T-helper 1 cell treated with Interleukin-12 subunit alpha and Interleukin-12 subunit beta and Interleukin-4 antibody, amounts not matched to agents 30 μg/mL and 1 μg/mL, for 36 hours (primary cell): Measurements from ENCODE around the gene FANCF.
"Not testable (repeated sequence)": the region's sequence is repeated elsewhere in the genome, so short reads cannot be mapped to it uniquely, and the experiment has no call there.

ENCODE experiments used
- H3K27ac Mint-ChIP-seq: one replicate; pipeline ENCODE4 v1.8.0; 2021; ENCODE audit warnings: mild to moderate bottlenecking, mixed read lengths
- H3K27me3 Mint-ChIP-seq: one replicate; pipeline ENCODE4 v1.8.0; 2021; ENCODE audit warnings: low read depth, mixed read lengths
- H3K36me3 Mint-ChIP-seq: one replicate; pipeline ENCODE4 v1.8.0; 2021; ENCODE audit warnings: low read depth, mixed read lengths
- H3K4me1 Mint-ChIP-seq: one replicate; pipeline ENCODE4 v1.8.0; 2021; ENCODE audit warnings: low read depth, mixed read lengths
- H3K4me3 Mint-ChIP-seq: one replicate; pipeline ENCODE4 v1.8.0; 2021; ENCODE audit warnings: mild to moderate bottlenecking, moderate library complexity, mixed read lengths
- H3K9me3 Mint-ChIP-seq: one replicate; pipeline ENCODE4 v1.8.0; 2021; ENCODE audit warnings: mixed read lengths

The FANCF gene, protein sequence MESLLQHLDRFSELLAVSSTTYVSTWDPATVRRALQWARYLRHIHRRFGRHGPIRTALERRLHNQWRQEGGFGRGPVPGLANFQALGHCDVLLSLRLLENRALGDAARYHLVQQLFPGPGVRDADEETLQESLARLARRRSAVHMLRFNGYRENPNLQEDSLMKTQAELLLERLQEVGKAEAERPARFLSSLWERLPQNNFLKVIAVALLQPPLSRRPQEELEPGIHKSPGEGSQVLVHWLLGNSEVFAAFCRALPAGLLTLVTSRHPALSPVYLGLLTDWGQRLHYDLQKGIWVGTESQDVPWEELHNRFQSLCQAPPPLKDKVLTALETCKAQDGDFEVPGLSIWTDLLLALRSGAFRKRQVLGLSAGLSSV

DNA sequence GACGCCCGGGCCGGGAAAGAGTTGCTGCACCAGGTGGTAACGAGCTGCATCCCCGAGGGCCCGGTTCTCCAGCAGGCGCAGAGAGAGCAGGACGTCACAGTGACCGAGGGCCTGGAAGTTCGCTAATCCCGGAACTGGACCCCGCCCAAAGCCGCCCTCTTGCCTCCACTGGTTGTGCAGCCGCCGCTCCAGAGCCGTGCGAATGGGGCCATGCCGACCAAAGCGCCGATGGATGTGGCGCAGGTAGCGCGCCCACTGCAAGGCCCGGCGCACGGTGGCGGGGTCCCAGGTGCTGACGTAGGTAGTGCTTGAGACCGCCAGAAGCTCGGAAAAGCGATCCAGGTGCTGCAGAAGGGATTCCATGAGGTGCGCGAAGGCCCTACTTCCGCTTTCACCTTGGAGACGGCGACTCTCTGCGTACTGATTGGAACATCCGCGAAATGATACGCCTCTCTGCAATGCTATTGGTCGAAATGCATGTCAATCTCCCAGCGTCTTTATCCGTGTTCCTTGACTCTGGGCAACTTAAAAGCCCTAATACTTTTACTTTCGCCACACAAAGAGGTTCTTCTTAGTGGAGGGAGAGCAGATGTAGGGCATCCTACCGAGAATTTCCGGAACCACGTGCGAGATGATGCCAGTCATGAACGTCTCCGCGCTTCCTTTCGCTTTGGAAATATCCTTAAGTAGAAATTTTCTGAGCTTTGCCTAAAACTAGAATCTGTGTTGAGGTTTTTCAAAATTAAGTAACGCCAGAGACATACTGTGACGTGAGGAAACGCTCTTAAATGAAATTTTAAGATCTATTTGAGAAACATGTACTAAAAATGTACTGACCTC, at the start of gene FANCF:
TSS of gene FANCF (minus strand) at position 376 of the 840 bp plus-strand sequence. CDS start at position 363, 13 bp downstream.
- Mint-ChIP-seq H3K27ac (peak within 1 kb of the TSS; percentile 97), H3K36me3 (peaks cover 9% of the 10 kb centered on the region), H3K4me3 (peak within 1 kb of the TSS; percentile 98), H3K4me1 (peaks cover 22% of the 10 kb centered on the region), H3K9me3 (no peaks in the 10 kb centered on the region), H3K27me3 (no peaks in the 10 kb centered on the region)

DNA sequence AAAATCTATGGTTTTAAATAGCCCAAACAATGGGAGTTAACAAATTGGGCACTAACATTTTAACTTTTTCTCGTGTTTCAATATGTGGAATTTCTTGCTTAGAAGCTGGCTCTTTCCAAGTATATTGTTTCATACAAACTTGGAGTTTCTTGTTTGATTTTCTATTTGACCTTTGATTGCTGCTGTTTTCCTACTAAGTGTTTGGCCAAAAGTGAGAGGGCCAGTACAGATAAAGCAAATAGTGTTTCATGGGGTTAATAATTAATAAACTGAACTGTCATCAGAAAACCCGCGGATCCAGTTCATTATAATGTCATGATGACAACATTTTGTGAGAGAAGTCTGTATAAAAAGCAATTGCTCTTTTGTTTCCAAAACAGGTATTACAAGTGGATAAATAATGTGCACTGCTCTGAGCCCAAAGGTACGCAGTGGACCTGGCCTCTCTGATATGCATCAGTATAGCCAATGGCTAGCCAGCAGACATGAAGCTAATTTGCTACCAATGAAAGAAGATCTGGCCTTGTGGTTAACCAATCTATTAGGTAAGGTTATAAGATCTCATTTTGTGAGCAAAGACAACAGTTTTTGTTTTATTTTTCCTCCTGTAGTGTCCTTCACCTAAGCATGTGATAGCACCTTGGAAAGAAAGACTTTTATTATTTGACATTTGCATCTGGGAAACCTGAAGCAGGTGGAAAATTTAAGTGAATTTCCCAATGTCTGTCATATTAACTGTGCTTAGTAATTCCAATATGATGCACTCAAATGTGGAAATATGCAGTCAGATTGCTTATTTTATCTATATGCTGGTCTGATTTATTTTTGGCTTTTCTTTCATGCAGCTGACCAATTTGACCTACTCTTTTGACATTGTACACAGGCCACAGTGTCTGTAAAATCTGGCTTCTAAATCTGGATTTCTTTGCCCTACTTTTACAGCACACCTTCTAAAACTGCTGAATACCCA, 49.1 kb upstream of the FANCF start:
- Mint-ChIP-seq H3K36me3 (no peaks in the 10 kb centered on the region), H3K4me1 (no peaks in the 10 kb centered on the region), H3K9me3 (no peaks in the 10 kb centered on the region), H3K4me3 (no peak overlapping the region), H3K27ac (no peak overlapping the region), H3K27me3 (peaks cover 19% of the 10 kb centered on the region)

DNA sequence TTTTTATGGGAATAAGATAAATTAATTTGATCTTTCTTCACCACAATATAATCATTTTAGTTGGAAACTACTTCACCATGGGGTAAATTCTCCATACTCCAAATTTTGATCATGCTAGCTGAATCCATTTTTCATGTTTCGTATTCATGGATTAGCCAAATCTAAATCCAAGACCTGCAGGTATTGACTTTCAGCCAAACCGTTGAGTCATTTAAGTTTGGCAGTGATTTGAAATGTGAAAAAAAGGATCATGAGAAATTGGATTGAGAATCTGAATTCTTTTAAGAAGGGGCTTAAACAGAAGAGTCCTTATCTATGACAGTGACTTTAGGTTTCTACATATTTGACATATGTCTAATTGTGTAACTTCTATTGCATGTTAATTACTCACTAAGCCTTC, 46.1 kb upstream of the FANCF start:
- Mint-ChIP-seq H3K27ac (no peak overlapping the region), H3K27me3 (peaks cover 41% of the 10 kb centered on the region)

DNA sequence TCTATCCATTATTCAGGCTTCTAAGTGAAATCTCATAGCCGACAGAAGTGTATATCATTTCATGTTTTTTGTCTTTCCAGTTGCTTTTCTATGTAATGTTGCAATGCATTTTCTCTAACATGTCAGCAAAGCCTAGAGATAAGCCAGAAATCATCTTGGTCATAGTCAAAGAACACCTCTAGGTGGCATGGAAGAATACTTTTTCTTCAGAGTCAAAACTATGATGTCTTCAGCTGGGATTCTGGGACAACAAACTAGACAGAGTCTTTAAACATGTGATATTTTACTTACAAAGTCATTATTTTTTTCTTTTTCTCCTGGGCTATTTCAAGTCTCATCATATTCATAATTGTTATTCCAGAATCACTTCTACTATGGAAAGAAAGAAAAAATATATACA, 45.2 kb upstream of the FANCF start:
- Mint-ChIP-seq H3K4me3 (no peak overlapping the region), H3K27me3 (peaks cover 50% of the 10 kb centered on the region), H3K9me3 (no peaks in the 10 kb centered on the region), H3K36me3 (no peaks in the 10 kb centered on the region), H3K27ac (no peak overlapping the region), H3K4me1 (peaks cover 15% of the 10 kb centered on the region)

More for the DNA sequence above, 46.1 kb upstream of the FANCF start:
- Mint-ChIP-seq H3K4me1 (peaks cover 10% of the 10 kb centered on the region), H3K9me3 (no peaks in the 10 kb centered on the region), H3K4me3 (no peak overlapping the region), H3K36me3 (no peaks in the 10 kb centered on the region)

DNA sequence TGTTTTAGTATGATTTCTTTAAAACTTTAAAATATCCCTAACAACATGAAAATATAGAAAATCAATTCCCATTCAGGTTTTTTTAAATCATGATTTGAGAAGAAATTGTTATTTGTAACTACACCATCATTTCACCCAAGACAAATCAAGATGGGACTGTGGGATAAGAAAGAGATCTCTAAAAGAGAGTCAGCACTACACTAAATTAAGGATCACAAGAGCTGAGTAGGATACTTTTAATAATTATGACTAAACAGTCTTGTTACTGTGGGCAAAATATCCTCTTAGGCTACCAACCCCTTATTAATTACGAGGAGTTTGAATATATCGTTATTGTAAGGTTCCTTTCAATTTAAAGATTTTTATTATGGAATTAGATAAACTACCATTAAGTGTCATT, 43.7 kb upstream of the FANCF start:
- Mint-ChIP-seq H3K9me3 (no peaks in the 10 kb centered on the region), H3K36me3 (no peaks in the 10 kb centered on the region), H3K4me1 (peaks cover 17% of the 10 kb centered on the region), H3K4me3 (no peak overlapping the region), H3K27ac (no peak overlapping the region), H3K27me3 (peaks cover 61% of the 10 kb centered on the region)

DNA sequence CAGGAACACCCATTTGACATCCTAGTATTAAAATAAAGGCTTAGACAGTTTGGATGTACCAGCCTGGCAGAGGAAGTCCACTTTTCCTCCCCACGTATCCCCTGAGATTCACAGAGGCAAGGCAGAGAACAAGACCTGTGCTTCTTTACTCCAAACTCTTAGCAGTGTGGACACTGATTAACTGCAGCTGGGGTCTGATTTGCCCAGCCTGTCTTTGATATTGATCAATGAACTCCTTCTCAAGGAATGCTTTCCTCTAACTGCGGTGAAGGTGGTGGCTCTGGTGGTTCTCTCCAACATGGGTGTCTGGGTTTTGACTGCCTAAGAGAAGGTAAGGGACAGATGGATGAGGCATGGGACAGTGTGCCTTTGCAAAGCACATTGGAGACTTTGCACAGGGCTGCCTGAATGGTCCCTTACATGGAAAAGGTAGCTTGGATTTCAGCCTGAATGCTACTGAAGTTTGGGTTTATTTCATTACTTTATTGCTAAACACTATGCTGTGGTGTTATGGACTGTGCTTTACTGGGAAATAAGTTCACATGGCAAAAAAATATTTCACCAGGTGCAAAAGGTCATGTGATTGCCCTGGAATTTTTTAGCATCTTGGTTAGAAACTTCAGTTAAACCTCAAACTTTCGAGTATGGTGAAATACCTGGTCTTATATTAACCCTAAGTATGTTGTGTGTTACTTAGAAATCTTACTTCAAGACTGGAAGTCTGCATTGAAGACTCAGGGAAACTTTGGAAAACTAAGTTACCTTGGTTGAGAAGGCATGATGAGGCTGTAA, 42.6 kb upstream of the FANCF start:
- no peak overlapping the region for H3K27ac Mint-ChIP-seq
- peaks cover 62% of the 10 kb centered on the region for H3K27me3 Mint-ChIP-seq
- no peak overlapping the region for H3K4me3 Mint-ChIP-seq
- peaks cover 17% of the 10 kb centered on the region for H3K4me1 Mint-ChIP-seq
- no peaks in the 10 kb centered on the region for H3K9me3 Mint-ChIP-seq
- no peaks in the 10 kb centered on the region for H3K36me3 Mint-ChIP-seq

DNA sequence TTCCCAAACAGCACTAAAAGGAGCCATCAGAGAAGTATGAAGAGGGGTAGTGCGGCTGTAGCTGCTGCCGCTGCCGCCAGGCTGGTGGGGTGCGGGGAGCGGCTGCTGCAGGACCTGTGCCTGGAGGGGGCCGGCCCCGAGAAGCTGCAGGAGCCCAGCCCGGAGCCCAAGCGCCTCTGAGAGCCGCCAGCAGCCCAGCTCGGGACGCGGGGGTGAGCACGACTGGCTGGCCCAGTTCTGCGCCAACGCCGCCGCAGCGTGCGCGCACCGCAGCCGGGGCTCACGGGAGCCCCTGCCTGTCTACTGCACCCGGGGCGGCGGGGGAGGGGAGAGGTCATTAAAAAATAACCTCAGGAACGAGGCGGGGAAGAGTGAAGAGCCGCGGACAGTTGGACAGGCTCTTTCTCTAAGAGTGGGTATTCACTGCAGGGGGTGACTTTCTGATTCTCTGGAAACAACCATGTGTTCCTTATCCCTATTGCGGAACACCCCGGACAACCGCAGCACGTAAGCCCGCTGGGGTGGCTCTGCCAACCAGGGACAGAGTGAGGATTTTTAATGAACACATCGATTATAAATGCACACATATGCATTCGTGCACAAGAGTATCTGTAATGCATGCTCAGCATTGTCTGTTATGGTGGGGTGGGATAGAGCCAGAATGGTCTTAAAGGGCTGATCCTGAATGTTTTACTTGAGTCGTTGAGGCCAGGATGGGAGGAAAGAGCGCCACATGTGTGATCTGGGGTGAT, 41.2 kb upstream of the FANCF start:
- H3K9me3 Mint-ChIP-seq = no peaks in the 10 kb centered on the region
- H3K27me3 Mint-ChIP-seq = peaks cover 60% of the 10 kb centered on the region
- H3K4me3 Mint-ChIP-seq = peak overlapping the region; percentile 87
- peaks cover 17% of the 10 kb centered on the region for H3K4me1 Mint-ChIP-seq
- no peak overlapping the region for H3K27ac Mint-ChIP-seq
- H3K36me3 Mint-ChIP-seq = no peaks in the 10 kb centered on the region

DNA sequence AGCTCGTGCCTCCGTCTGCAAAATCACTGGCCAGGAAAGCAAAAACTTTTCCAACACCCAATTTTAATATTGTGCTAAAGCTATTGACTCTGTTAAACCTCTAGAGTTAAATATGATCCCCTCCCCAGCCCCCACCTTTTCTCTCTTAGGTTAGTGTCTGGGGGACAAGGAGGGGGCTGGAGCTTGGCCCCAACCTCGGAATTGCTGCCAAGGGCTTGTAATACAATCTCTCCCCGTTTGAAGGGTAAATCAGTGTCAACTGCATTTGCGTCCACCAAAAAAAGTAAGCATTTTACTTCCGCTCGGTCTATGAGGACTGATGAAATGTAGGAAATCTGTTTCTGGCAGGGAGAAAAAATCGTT, 40.7 kb upstream of the FANCF start, which contains the start of gene GAS2:
TSS of gene GAS2 (plus strand) at position 287 of the 363 bp plus-strand sequence. CDS start 8,259 bp downstream, outside the sequence.
- H3K4me1 Mint-ChIP-seq = peaks cover 17% of the 10 kb centered on the region
- H3K36me3 Mint-ChIP-seq = no peaks in the 10 kb centered on the region
- H3K27ac Mint-ChIP-seq = no peak within 1 kb of the TSS
- H3K4me3 Mint-ChIP-seq = peak within 1 kb of the TSS; percentile 87
- no peaks in the 10 kb centered on the region for H3K9me3 Mint-ChIP-seq
- H3K27me3 Mint-ChIP-seq = peaks cover 55% of the 10 kb centered on the region

DNA sequence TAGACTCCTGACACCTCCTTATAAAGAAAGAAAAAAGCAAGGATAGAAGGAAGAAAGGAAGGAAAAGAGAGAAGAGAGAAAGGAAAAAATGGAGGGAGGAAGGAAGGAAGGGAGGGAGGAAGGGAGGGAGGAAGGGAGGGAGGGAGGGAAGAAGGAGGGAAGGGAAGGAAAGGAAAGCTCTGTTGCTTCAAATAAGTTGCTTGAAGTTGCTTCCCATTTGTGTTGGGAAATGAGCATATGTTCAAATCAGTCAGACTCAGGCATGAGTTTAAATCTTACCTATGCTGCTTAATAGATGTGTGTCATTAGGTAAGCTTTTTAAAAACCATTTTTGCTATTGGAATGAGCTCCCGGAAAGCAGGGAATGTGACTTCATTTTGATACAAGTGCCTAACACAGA, 34.2 kb upstream of the FANCF start:
- H3K36me3 Mint-ChIP-seq = no peaks in the 10 kb centered on the region
- peaks cover 11% of the 10 kb centered on the region for H3K27me3 Mint-ChIP-seq
- peaks cover 17% of the 10 kb centered on the region for H3K4me1 Mint-ChIP-seq
- no peaks in the 10 kb centered on the region for H3K9me3 Mint-ChIP-seq
- no peak overlapping the region for H3K27ac Mint-ChIP-seq
- no peak overlapping the region for H3K4me3 Mint-ChIP-seq

DNA sequence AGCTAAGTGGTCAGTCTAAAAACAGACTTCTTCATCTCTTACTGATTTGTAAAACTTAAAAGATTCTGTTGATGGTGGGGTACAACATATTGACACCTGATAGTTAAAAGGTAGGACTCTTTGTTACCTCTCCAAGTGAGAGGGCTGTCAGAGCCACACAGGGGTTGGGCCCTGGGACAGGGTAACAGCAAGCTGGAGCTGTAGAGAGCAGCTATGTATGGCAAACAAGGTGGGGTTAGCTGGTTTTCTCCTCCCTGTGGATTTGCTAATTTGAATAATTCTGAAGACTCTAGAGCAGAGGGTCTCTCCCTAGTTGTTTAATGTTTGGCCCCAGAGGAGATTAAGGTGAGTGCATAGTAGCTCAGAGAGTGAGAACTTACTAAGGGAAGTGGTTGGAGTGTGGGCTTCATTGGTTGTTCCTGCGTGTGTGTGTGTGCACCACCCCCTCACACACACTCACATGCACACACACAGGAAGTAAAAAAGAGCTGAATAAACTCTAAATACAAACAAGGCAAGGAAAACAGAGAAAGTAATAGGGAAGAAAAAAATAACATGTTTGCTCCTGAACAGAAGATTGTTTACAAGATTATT, 31.6 kb upstream of the FANCF start:
- Mint-ChIP-seq H3K4me3 (no peak overlapping the region), H3K27me3 (peaks cover 3% of the 10 kb centered on the region), H3K27ac (no peak overlapping the region), H3K9me3 (no peaks in the 10 kb centered on the region), H3K4me1 (peaks cover 17% of the 10 kb centered on the region), H3K36me3 (no peaks in the 10 kb centered on the region)

DNA sequence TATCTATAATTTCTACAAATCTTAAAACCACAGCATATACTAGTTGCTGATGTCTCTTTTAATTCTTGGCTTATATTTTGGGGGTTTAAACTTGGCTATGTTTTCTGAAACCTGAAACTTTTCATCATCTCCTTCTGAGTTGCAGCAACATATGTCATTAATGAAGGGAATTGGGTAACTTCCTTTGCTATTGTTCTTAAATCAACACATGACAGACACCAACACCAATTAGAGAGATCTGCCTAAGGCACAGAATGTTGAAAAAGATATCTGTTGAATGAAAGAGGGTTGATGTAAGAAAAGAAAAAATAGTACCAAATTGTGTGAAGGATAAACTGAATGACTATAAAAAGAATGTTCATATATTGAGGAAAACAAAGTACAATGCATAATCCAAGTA, 30.5 kb upstream of the FANCF start:
- Mint-ChIP-seq H3K4me3 (no peak overlapping the region), H3K4me1 (peaks cover 17% of the 10 kb centered on the region), H3K27ac (no peak overlapping the region), H3K36me3 (no peaks in the 10 kb centered on the region), H3K27me3 (peaks cover 3% of the 10 kb centered on the region), H3K9me3 (no peaks in the 10 kb centered on the region)

DNA sequence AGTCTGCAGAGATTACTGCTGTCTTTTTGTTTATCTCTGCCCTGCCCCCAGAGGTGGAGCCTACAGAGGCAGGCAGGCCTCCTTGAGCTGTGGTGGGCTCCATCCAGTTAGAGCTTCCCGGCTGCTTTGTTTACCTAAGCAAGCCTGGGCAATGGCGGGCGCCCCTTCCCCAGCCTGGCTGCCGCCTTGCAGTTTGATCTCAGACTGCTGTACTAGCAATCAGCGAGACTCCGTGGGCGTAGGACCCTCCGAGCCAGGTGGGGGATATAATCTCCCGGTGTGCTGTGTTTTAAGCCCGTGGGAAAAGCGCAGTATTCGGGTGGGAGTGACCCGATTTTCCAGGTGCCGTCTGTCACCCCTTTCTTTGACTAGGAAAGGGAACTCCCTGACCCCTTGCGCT, 26.7 kb upstream of the FANCF start:
- H3K27me3 Mint-ChIP-seq, H3K27ac Mint-ChIP-seq, H3K36me3 Mint-ChIP-seq, H3K4me3 Mint-ChIP-seq, H3K9me3 Mint-ChIP-seq: not testable (repeated sequence)
- peaks cover 12% of the 10 kb centered on the region for H3K4me1 Mint-ChIP-seq

DNA sequence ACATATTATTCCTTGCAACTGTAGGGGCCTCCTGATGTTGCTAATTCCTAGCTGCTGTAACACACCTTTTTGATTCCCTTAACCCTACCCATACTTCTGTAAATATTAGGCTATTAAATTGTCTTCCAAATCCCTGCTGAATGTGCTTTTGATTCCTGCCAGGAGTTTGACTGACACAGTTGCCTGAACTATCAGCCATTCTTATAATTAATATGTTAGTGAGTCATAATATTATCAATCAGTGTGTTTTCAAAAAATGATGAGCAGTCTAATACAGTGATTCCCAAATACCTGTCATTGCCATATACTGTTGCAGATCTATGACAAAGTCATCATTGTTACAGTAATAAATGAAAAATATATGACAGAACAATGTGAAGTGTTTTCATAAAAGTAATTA, 15.9 kb upstream of the FANCF start:
- Mint-ChIP-seq H3K4me3 (no peak overlapping the region), H3K9me3 (no peaks in the 10 kb centered on the region), H3K27me3 (no peaks in the 10 kb centered on the region), H3K36me3 (no peaks in the 10 kb centered on the region), H3K4me1 (peaks cover 2% of the 10 kb centered on the region), H3K27ac (no peak overlapping the region)
